ENCODE results near the gene KLHL29. TPM values are rescaled to one million over a fixed set of nuclear protein-coding genes. Genes with fewer than 3 reads are reported as not detected.

KLHL29 gene
- total and polyA plus RNA-seq, 2 donors (not counting 3 experiments of a cell fraction or from before 2014, with no cell fraction given), result 4.6 to 12.7 TPM

GRCh38 chr2:23413641-23414040 lies 28.7 kb downstream of the KLHL29 start:
- intact Hi-C loops (cut with micrococcal nuclease), result no loop called here
- no peaks in the 10 kb centered on the region for H3K9me3 ChIP-seq (replicated peaks; ENCODE audit: control insufficient read depth, insufficient read depth, low read length)
- no peaks in the 10 kb centered on the region for H3K4me1 ChIP-seq (ENCODE audit: control insufficient read depth, extremely low read depth, insufficient read depth, low read length)
- no peak overlapping the region for H2AFZ ChIP-seq (ENCODE audit: low read depth, low read length)
- ChIA-PET CTCF (interaction anchor here (0.9 kb wide), 1 partner anchor 9 kb away, joined by 3 read pairs; no protein-coding TSS in a partner anchor), POLR2A (no interaction called here)
- TF ChIP-seq MAX (IDR thresholded peaks at IDR 0.05; ENCODE audit: insufficient read depth, insufficient read length) (no peak), CTCF (IDR thresholded peaks at IDR 0.05; ENCODE audit: extremely low read depth in 1 of 2, insufficient read depth in 1 of 2, low read depth in 1 of 2, low read length in 2 of 2) (no peak), EZH2 (IDR thresholded peaks at IDR 0.05; ENCODE audit: borderline replicate concordance, low read depth, low read length, severe bottlenecking) (no peak), MYC (IDR thresholded peaks at IDR 0.05; ENCODE audit: low read depth, low read length) (no peak), POLR2A (IDR thresholded peaks at IDR 0.05; ENCODE audit: low read depth, low read length) (no peak), POLR2AphosphoS5 (IDR thresholded peaks at IDR 0.05; ENCODE audit: insufficient read depth, low read depth, low read length) (no peak), FOS (IDR thresholded peaks at IDR 0.05; ENCODE audit: borderline replicate concordance, insufficient read depth, low read length) (no peak)
- no TSS peak for BruUV-seq (replicated peaks)
- H3K27me3 ChIP-seq (ENCODE audit: control insufficient read depth in 2 of 2, insufficient read depth in 2 of 2, low read length in 2 of 2), result no peaks in the 10 kb centered on the region
- no peaks in the 10 kb centered on the region for H3K79me2 ChIP-seq (ENCODE audit: control insufficient read depth, insufficient read depth, low read length)
- dilution Hi-C loops (cut with MboI; ENCODE audit: extremely low pct_ligation_motif_present, low sequenced_read_pairs), result no loop called here
- DNase-seq (ENCODE audit: low read depth, low spot score), result no peak
- H3K4me2 ChIP-seq (ENCODE audit: insufficient read depth, low read length), result no peak overlapping the region
- H3K9ac ChIP-seq (replicated peaks; ENCODE audit: extremely low read depth, insufficient read depth, low read length), result no peak overlapping the region
- no peaks in the 10 kb centered on the region for H4K20me1 ChIP-seq (replicated peaks; ENCODE audit: control insufficient read depth, extremely low read depth, insufficient read depth, low read length)
- no peak overlapping the region for H3K27ac ChIP-seq (ENCODE audit: insufficient read depth, low read depth, low read length)
- no peak for FAIRE-seq
- no peaks in the 10 kb centered on the region for H3K36me3 ChIP-seq (ENCODE audit: control insufficient read depth in 2 of 2, extremely low read depth in 1 of 2, insufficient read depth in 2 of 2, low read length in 2 of 2)
- no peaks in the 10 kb centered on the region for H3K9me1 ChIP-seq (replicated peaks; ENCODE audit: control insufficient read depth, extremely low read depth, insufficient read depth, low read length)
- H3K4me3 ChIP-seq (replicated peaks in 1 of 3; ENCODE audit: insufficient read depth in 1 of 3, low read depth in 1 of 3, low read length in 3 of 3), result no peak overlapping the region

Measured in endothelial cell of umbilical vein (primary cell).